GM04503 (cell line): Measurements from ENCODE around the gene RORC.
"Not testable (repeated sequence)": the region's sequence is repeated elsewhere in the genome, so short reads cannot be mapped to it uniquely, and the experiment has no call there.

Experiments used
- DNase-seq: peaks from one replicate; pipeline ENCODE4 v3.0.0-alpha.2; 2012; ENCODE audit warnings: low read depth

The RORC gene

GRCh38 chr1:151831605-151832004, at the start of gene RORC:
RORC (minus strand) TSS chr1:151831802; CDS start chr1:151831764, 38 bp downstream.
- DNase-seq, result no peak

- DNase-seq, result no peak
Measured at GRCh38 chr1:151875419-151876097, 44.0 kb upstream of the RORC start.

GRCh38 chr1:151872776-151873175, 41.2 kb upstream of the RORC start:
- not testable (repeated sequence) for DNase-seq

GRCh38 chr1:151871284-151872030, 39.9 kb upstream of the RORC start:
- no peak for DNase-seq

- DNase-seq, result no peak
Measured at GRCh38 chr1:151868486-151868885, 36.9 kb upstream of the RORC start.

GRCh38 chr1:151867765-151868411, 36.3 kb upstream of the RORC start:
- DNase-seq, result no peak

GRCh38 chr1:151867321-151867720, 35.7 kb upstream of the RORC start:
- DNase-seq, result no peak

GRCh38 chr1:151864411-151864810, 32.8 kb upstream of the RORC start:
- no peak for DNase-seq

GRCh38 chr1:151862604-151863003, 31.0 kb upstream of the RORC start:
- no peak for DNase-seq

GRCh38 chr1:151860504-151861187, 29.0 kb upstream of the RORC start:
- no peak for DNase-seq

GRCh38 chr1:151859891-151860293, 28.3 kb upstream of the RORC start:
- no peak for DNase-seq

GRCh38 chr1:151858886-151859665, 27.5 kb upstream of the RORC start:
- DNase-seq, result no peak

- DNase-seq, result no peak
Measured at GRCh38 chr1:151858030-151858746, 26.6 kb upstream of the RORC start.

- DNase-seq, result no peak
Measured at GRCh38 chr1:151855933-151856332, 24.3 kb upstream of the RORC start.

- DNase-seq, result not testable (repeated sequence)
Measured at GRCh38 chr1:151855516-151855915, 23.9 kb upstream of the RORC start.

- DNase-seq, result no peak
Measured at GRCh38 chr1:151854658-151855057, 23.1 kb upstream of the RORC start.

- DNase-seq, result no peak
Measured at GRCh38 chr1:151853411-151853943, 21.9 kb upstream of the RORC start, which contains the start of gene THEM5. THEM5 (minus strand) TSS chr1:151853712; CDS start chr1:151853565, 147 bp downstream.

- DNase-seq, result no peak
Measured at GRCh38 chr1:151852733-151853132, 21.1 kb upstream of the RORC start.

GRCh38 chr1:151851886-151852285, 20.3 kb upstream of the RORC start:
- no peak for DNase-seq

- no peak for DNase-seq
Measured at GRCh38 chr1:151849871-151850270, 18.3 kb upstream of the RORC start.

GRCh38 chr1:151849126-151849525, 17.5 kb upstream of the RORC start:
- no peak for DNase-seq
